ENCODE measurements around the gene EFNB2.

Gene EFNB2

DNA sequence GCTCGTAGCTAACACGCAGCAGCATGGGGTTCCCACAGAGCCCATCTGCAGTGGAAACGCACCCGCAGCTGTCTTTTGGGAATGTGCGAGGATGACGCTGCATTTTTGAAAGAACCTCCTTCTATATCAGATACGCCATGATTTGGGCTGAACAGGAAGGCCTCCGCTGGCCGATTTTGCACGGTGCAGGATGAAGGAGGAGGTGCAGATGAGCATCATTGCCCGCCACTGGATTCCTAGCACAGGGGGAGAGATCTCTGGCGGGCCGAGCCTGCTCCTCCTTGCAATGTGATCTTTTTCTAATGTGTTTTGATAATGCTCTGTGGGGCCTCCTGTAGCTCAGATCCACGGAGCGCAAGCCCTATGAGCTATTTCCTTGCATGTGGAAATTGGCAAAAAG lies 55.5 kb downstream of the EFNB2 start:
- no peak for FAIRE-seq

DNA sequence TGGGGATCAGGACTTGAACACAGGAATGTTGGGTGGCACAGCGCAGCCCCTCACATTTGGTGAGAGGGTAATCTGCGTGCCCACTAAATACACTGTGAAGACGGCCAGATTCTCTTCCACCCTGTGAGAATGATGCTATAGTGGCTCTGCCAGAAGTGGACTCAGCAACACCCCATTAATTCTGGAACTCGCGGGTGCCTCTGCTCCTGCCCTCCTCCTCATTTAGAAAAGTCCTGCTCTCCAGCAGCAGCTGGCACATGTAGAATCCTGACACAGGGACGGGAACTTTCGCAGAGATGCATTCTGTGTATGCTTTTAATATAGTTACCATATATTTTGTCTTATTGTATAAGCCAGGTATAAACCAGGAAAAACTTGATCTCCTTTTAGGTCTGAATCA lies 57.3 kb downstream of the EFNB2 start:
- FAIRE-seq: no peak

DNA sequence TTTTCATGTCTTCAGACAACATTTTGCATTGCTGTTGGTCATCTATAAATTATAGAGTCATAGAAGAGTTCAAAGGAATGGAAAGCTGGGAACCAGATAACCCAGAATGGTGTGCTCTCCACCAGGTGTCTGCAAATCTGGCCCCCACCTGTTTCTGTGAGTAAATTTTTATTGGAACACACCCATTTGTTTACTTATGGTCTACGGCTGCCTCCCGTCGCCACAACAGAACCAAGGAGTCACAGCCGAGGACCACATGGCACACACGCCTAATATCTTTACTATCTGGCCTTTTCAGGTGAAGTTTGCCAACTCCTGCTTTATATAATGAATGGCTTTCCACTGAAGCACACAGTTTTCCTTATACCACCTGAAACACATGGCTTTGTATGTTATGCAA lies 58.2 kb downstream of the EFNB2 start:
- FAIRE-seq: no peak

DNA sequence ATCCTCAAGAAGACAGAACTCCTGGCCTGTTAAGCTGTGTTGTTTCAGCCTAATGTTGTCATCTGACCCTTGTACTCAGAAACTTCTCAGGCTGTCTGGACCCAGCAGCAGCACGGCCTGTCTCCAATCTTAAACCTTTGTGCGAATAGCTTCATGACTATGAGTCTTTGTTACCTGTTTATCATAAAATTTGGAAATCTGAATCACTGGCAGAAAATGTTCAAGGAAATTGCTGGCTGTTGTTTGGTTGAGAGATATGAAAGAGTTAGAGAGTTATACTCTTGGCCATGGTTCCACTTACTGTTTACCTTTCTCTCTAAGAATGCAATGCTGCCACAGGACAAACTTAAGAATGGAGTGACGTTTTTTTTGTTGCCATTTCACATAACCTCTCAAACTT lies 59.6 kb downstream of the EFNB2 start:
- no peak for FAIRE-seq

DNA sequence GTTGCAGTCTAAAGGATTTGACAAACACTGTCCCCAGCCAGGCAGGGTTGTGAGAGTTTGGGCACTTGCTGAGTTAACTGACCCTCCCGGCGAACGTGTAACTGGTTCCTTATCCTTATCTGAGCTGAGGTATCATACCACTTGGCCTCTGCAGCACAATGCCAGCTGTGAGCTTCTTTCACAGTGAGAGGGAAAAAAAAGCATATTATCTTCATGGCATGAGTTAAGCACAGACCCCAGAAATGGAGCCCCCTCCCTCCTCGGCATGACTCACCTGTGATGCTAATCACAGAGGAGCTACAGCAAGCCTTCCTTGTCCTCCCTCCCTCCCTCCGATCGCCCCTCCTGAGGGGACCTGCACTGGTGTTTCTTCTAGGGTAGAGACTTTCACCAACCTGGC lies 60.5 kb downstream of the EFNB2 start:
- no peak for FAIRE-seq

DNA sequence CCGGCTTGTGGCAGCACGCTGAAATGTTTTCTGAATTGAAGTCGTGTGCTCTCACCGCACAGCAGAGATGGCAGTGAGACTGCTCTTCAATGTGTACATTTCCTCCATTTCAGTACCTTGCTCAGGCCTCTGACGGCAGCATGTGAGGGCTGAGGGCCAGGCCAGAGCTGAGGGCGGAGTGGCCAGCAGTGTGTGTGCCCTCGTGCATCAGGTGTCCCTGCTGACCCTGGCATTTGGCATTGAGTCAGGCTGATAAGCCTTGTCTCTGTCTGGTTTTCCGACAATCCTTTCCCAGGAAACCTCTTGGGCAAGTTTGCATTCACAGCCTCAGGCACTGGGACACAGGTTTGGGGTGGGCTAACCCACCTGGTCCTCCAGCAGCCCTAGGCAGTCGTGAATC lies 62.3 kb downstream of the EFNB2 start:
- FAIRE-seq: no peak

DNA sequence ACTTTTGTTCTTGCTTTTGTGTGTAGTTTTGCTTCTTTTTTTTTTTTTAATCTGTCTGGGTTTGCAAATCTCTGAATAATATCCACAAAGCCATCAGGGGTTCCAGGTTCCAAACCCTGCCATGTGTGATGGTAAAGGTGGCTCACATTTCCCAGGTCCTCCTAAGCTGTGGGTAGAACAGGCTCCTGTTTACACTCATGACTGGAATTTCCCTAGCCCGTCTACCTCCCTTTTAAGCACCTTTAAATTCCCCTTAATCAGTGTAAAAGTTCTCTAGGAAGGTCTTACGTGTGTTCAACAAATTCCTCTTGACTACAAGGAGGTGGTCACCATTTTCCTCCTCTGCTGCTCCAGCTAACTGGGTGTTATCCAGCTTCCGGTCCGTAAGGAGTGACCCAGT lies 62.8 kb downstream of the EFNB2 start:
- no peak for FAIRE-seq

DNA sequence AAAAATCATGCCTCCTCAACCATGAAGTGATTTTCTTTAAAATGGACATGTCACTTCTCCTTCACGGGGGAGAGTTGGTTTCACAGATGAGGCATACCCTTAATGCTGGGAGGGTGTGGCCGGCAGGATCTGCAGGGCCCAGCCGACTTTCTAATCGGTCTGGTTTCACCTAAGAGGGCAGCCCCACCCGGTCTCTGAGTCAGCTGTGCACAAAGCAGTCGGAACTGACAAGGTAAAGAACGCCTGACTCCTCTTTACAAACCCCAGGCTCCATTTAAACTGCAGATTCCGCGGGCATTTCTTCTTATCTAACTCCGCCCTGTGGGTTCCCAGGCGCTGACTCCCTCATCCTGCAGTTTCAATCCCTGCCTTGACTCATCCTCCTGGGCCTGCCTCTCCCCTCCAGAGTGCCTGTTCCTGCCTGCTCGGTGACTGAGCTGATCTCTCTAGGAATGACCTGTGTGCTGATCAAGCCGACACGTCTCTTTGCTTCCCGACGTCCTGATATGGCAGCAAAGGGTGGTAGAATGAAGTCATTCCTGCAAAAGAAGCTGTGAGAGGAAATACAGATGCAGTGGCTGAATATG lies 63.4 kb downstream of the EFNB2 start:
- FAIRE-seq: no peak

DNA sequence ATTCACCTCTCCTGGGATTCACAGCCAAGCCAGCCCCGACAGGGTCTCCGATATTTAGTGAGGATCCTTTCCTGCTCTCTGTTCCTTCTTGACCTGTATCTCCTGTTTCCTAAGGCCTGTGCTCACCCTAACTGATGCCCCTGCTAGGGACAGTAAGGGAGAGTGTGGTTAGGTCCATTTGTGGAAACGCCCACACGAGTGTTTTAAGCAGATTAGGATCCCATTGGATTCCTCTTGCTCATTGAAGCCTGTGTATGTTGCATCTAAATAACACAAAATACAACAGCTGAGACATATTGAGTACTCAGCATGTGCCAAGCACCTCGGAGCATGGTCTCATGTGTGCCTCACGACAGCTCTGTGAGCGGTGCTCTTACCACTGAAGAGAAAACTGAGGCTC lies 64.9 kb downstream of the EFNB2 start:
- FAIRE-seq: no peak

DNA sequence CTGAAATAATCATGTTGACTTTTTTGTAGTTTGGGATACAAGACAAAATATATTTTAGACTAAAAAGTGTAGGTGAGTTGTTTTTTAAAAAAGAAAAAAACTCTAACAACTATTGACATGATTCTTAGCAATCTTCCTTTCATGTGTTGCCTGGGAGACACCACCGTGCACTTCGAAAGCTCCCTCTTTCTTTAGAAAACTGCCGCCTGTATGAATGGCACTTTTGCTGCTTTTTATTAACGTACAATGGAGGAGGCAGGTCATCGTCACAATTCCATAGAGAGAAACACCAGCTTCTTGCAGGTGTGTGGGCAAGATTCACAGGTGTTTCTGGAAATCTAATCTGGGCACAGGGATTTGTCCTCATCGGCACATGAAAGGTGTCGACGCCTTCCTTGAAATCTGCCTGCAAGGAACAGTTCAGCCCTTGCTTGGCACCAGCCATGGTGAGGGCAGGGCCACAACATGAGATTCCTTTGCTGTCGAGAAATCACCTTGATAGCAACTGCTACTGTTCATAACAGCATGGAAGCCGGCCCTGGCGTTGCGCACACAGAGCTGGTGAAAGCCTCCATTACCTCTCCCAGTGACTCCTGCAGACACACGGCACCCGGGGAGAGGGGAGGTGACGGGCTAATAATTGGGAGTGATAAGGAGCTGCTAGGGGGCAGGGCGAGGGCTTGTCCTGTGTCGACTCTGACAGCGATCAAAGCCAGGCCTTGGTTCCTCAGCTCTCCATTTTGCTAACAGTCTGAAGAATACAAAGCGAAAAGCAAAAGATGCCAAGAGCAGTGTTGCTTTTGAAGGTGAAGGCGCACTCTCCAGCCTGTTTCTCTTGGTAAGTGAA lies 66.5 kb downstream of the EFNB2 start:
- FAIRE-seq: no peak

DNA sequence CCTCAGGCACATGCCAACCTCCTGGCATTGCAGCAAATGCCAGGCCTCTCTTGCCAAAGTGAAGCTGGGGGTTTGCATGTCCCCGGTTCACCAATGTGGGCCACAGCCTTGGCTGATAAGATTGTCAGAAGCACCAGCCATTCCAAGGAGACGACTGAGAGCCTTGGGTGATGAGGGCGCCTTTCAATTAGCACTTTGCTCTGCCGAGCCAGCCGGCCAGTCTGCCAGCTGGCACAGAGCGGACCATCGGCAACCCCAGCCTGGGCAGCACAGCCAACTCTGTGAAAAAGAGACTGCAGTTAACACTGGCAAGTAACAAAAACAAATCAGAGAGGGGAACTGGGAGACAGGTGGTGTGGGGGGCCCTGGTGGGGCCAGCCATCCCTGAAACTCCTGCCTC lies 67.3 kb downstream of the EFNB2 start:
- no peak for FAIRE-seq

DNA sequence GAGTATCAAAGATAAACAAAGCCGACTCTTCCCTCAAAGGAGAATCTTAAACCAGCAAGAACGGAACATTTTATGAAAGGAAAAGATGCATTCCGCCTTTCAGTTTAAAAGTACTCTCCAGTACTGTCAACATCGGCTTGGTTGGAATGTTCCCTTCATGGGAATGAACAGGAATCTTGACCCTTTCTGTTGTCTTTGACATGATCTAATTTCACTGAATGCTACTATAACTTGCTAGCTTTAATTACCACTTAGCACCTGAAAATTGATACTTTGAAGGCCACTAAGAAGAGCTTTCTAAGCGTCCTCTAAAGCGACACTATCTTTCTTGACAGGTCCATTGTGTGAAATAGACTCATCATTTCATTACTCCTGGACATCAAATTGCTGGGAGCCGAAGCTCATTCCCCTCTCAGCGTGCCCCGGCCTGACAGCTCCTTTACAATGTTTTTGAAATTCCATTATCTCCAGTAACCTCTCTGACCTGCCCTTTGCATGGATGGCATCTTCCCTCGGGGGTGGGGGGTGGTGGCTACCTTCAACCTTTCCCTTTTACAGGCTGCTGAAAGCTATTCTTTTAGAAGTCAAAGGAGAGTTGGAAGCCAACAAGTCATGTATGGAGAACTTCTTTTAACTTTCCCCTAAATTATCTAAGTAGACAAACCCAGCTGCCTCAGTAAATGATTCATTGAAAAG lies 67.9 kb downstream of the EFNB2 start:
- no peak for FAIRE-seq

DNA sequence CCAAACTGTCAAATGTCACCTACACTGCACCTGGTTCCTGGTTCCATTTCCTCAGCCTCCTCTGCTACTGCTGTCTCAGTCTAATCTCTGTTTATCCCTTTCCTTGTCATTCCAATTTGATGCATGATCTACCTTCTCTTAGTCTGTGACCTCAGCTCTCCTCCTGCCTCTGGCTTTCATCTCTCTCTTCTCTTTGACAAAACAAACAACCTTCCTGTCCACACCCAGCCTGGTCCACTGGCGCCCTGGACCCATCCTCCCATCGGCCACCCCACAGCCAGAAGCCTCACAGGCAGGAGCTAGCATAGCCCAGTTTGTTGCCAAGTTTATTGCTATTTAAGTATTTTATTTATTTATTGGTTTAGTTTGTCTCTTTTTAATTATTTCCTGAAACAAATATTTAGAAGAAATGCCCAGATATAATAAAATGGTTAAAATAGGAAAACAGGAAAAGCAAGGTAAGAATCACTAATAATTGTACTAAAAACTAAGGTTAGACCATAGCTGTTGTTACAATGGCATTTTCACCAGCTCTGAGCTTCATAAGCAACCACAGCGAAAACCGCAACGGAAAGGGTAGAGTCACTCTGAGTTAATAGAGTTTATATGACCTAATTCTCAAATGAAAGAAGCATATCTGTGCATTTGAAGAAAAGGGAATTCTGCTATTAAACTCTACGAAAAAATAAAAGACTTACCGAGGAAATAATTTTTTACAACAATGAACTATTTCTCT lies 68.6 kb downstream of the EFNB2 start:
- FAIRE-seq: no peak

DNA sequence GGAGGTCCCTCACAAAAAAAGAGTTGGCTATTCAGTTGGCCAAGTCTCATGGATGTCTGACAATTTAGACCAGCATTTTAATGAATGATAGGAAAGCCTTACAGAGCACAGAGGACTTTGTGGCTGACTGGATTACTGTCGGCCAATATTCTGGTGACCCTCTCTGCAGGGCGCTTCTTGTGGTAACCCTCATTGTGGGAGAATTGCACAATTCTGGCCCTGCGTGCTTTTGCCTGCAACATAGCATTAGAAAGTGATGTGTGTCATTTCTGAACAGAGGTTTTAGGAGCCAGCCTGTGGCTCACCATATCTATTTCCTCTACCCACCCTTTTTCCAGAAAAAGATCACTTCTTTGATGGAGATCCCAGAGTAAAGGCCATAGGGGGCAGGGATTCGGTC lies 71.4 kb downstream of the EFNB2 start:
- no peak for FAIRE-seq

DNA sequence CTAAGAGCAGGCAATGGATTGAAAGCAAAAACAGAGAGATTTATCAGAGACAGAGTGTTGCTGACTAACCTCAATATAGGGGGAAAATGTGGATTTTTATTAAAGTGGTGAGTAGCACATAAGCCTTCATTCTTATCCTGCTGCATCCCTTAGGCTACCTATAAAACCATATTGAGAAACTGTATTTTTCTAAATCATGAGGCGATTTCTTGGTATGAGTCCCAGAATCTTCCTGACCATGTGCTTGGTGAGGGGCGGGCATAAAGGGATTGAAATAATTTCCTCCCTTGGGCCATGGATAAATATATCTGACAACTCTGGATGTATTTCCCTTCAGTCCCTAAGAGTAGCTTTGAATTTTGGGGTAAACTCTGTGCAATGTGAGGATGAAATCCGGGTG lies 72.8 kb downstream of the EFNB2 start:
- no peak for FAIRE-seq

DNA sequence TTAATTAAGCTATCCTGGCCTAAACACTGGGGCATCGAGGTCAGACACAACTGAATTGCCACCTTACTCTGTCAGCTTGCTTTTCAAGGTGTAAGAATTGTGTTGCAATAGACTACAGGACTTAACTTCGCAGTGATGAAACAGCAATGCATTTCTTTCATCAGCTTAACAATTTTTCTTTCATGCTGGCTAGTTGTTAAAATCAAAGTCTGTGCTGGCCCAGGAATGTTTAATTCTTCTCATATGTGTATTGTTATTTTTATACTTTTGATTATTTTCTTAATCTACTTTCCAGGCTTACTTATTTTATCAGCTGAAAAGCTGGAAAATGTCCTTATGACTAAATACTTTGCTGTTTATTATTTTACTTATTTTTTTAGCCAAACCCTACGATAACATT lies 79.7 kb downstream of the EFNB2 start:
- no peak for FAIRE-seq

DNA sequence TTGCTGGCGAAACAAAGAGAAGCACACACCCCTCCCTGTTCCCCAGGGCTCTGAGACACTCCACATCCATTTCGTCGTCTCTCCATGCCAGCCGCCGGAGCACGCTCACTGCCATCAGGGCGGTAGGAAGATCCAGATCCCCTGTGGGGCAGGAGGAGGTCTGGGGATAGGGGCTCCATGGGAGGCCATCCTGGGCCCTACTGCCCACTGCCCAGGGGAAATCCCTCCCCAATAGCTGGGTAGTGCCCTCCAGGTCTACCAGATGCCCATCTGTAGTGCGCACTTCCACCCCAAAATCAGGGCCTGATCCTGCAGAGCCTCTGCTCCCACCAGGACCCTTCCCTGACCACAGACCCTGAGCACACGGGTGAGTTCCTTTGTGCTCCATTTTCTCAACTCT lies 80.3 kb downstream of the EFNB2 start:
- no peak for FAIRE-seq

DNA sequence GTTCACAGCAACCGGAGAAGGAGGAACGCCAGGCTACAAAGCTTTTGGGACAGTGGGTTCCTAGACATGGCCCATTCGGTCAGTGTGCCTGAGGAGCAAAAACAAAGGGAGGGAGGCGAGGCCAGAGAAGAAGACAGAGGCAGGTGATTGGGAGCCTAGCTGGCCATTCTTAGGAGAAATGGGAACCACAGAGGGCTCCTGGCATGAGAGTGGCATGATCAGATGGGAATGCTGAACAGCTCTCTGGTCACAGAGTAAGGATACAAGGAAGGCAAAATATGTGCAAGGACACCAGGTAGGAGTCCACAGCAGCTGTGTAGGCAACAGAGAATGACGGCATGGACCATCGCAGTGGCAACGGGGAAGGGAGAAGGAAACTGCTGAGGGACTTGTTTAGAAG lies 82.4 kb downstream of the EFNB2 start:
- FAIRE-seq: no peak

DNA sequence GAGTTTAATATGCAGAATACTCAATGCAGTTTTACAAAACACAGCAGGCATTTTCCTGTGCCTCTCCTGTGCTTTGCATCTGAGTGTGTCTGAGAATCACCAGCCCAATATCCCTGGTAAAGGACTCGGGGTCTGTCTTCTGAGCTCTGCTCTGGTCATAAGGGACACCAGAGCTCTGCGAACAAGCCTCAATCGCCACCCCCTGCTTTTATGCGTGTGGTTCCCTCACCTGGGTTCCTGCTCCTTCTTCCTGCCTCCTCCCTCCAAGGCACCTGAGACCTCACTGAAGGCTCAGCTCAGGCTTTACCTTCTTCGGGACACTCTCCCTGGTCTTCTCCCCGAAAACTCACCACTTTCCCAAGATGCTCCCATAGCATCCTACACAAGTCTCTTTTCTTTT lies 84.5 kb downstream of the EFNB2 start:
- no peak for FAIRE-seq

DNA sequence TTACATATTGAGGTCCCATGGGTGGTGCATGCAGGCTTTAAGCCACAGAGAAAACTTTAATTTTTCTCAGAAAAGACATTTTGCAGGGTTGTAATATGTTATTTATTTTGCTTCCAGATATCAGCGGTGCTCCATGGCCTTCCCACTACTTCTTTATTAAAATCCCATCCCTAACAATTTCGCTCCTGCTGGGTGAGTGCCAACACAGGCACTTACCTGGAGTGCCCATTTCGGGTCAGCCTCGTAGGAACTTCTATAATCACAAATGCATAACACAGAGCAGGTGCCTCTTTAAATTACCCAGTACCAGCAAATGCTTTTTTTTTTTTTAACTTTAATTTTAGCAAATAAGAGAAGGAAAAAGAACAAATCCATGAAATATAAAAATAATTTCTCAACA lies 86.4 kb downstream of the EFNB2 start:
- FAIRE-seq: no peak

DNA sequence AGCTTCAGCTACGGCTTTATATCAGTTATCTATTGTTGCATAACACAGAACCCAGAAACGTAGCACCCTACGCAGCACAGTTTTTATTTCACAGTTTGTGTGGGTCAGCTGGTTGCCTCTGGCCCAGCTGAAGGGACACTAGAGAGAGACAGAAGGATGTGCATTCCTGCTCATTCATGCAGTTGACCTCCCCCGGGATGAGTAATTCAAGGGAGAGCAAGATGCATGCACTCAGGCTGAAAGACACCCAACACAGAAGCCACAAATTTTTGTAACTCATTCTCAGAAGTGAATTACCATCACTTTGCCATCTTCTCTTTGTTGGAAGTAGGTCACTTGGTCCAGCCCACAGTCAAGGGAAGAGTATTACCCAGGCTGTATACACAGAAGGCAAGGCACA lies 89.5 kb downstream of the EFNB2 start:
- FAIRE-seq: no peak

DNA sequence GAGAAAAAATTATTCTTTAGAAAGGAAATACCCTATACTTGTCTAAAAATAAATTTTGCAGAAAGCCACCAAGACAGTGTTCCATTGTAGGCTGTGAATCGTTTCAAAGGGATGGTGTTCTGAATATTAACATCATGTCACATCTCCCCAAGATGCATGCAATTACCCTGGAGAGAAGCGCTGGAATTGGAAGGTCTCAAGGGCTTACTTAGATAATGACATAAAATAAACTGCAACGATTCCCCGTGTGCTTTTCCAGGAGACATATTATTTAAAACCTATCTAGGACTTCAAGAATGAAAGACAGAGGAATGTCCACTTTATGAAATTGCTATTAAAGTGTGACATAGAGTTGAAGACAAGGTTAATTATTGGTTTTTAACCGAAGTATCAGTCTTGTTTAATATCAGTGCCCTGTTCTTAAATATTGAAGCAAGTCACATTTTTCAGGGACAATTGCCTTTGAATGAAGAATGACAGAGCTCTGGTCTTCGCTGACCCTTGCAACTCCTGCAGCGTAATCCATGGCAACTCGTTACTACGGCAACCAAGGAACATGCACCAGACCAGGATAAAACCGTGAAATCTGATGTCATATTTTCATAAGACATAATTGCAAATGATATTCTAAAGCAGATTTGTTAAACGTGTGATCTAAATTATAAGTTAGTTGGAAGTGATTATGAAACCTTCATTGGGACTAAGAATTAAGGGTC lies 91.7 kb downstream of the EFNB2 start:
- FAIRE-seq: no peak

DNA sequence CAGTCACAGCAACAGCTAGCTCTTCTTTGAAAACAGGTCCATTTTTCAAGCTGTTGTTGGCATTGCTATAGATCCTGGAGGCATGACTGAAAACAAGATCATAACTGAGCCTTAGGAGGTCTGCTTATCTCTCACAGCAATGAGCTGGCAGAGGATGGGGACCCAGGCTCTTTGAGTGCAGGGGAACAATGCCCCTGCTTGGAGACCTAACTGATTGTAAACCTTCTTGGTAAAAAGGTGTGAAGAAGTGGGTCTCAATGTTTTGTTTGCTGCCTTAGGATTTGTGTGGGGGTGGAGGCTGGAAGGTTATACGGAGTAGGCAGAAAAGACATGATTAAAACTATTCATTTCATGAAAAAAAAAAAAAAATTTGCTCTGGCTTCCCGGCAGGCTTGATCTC lies 94.6 kb downstream of the EFNB2 start:
- no peak for FAIRE-seq

All from A204.1 (cell line).